Transverse colon (tissue), 4 donors: ENCODE measurements around the gene KRTAP1-5. TPM values are rescaled to one million over a fixed set of nuclear protein-coding genes. Genes with fewer than 3 reads are reported as not detected.

Experiments used
- small RNA-seq, 4 donors: library from RNA; depleted of rRNA; stranded (forward); fragments of <200 nt; gene quantifications; one replicate each; pipeline ENCODE3, GENCODE V24; 2016
- total RNA-seq, 4 donors: library from RNA; depleted of rRNA; stranded (reverse); fragments of >200 nt; gene quantifications; one replicate each; pipeline ENCODE4 v1.1.0, GENCODE V29; 2016

The KRTAP1-5 gene
- total RNA-seq, 4 donors from 2014 or later = not detected

Small RNA genes within 50 kb of the gene (small RNA-seq; reads per million reads assigned to genes)
- 0 reads per million in 4 donors for gene KRTAP3-4P

Other genes starting within 250 kb of the KRTAP1-5 start
- gene KRT27, start 244.7 kb downstream of the KRTAP1-5 start, total RNA-seq = 1 to 10 TPM in 1 of 4 donors, not detected in 3; 1.1 TPM
- gene KRT28, start 227.2 kb downstream of the KRTAP1-5 start, total RNA-seq = not detected
- 10 to 100 TPM in 2 of 4 donors, 1 to 10 TPM in 1, not detected in 1; 2.2 to 12.7 (median 11.7) TPM for gene KRT10, start 204.6 kb downstream of the KRTAP1-5 start, total RNA-seq
- 10 to 100 TPM in 1 of 4 donors, 1 to 10 TPM in 1, under 1 TPM in 1, not detected in 1; 0.40 to 20.0 (median 3.8) TPM for gene KRT12, start 160.0 kb downstream of the KRTAP1-5 start, total RNA-seq
- gene KRT20, start 142.0 kb downstream of the KRTAP1-5 start, total RNA-seq = 100 to 1,000 TPM; 207 to 797 (median 735) TPM
- gene KRT23, start 89.6 kb downstream of the KRTAP1-5 start, total RNA-seq = 1 to 10 TPM in 2 of 4 donors, not detected in 2; 1.1 to 2.5 TPM
- not detected for gene KRT39, start 60.3 kb downstream of the KRTAP1-5 start, total RNA-seq
- gene KRT40, start 42.9 kb downstream of the KRTAP1-5 start, total RNA-seq = under 1 TPM in 1 of 4 donors, not detected in 3; 0.48 TPM
- gene KRTAP3-3, start 33.0 kb downstream of the KRTAP1-5 start, total RNA-seq = not detected
- gene KRTAP3-2, start 27.3 kb downstream of the KRTAP1-5 start, total RNA-seq = not detected
- gene KRTAP3-1, start 18.1 kb downstream of the KRTAP1-5 start, total RNA-seq = not detected
- not detected for gene KRTAP1-4, start 3.0 kb upstream of the KRTAP1-5 start, total RNA-seq
- not detected for gene KRTAP1-3, start 7.7 kb upstream of the KRTAP1-5 start, total RNA-seq
- gene KRTAP1-1, start 14.2 kb upstream of the KRTAP1-5 start, total RNA-seq = not detected
- gene KRTAP2-1, start 20.1 kb upstream of the KRTAP1-5 start, total RNA-seq = not detected
- gene KRTAP2-2, start 28.0 kb upstream of the KRTAP1-5 start, total RNA-seq = not detected
- not detected for gene KRTAP2-3, start 32.9 kb upstream of the KRTAP1-5 start, total RNA-seq
- not detected for gene KRTAP2-4, start 38.7 kb upstream of the KRTAP1-5 start, total RNA-seq
- not detected for gene KRTAP4-7, start 56.9 kb upstream of the KRTAP1-5 start, total RNA-seq
- gene KRTAP4-8, start 70.9 kb upstream of the KRTAP1-5 start, total RNA-seq = not detected
- not detected for gene KRTAP4-16, start 75.0 kb upstream of the KRTAP1-5 start, total RNA-seq
- gene KRTAP4-9, start 78.2 kb upstream of the KRTAP1-5 start, total RNA-seq = not detected
- gene KRTAP4-11, start 91.2 kb upstream of the KRTAP1-5 start, total RNA-seq = not detected
- not detected for gene KRTAP4-12, start 97.0 kb upstream of the KRTAP1-5 start, total RNA-seq
- not detected for gene KRTAP4-6, start 113.3 kb upstream of the KRTAP1-5 start, total RNA-seq
- not detected for gene KRTAP4-5, start 122.6 kb upstream of the KRTAP1-5 start, total RNA-seq
- not detected for gene KRTAP4-4, start 133.5 kb upstream of the KRTAP1-5 start, total RNA-seq
- gene KRTAP4-3, start 141.0 kb upstream of the KRTAP1-5 start, total RNA-seq = not detected
- not detected for gene KRTAP4-2, start 151.0 kb upstream of the KRTAP1-5 start, total RNA-seq
- under 1 TPM in 1 of 4 donors, not detected in 3; 0.82 TPM for gene KRTAP4-1, start 157.7 kb upstream of the KRTAP1-5 start, total RNA-seq
- gene KRTAP9-1, start 162.7 kb upstream of the KRTAP1-5 start, total RNA-seq = not detected
- gene KRTAP9-2, start 199.4 kb upstream of the KRTAP1-5 start, total RNA-seq = not detected
- gene KRTAP9-3, start 205.2 kb upstream of the KRTAP1-5 start, total RNA-seq = not detected
- not detected for gene KRTAP9-8, start 210.8 kb upstream of the KRTAP1-5 start, total RNA-seq
- not detected for gene KRTAP9-4, start 222.5 kb upstream of the KRTAP1-5 start, total RNA-seq
- not detected for gene KRTAP9-9, start 228.2 kb upstream of the KRTAP1-5 start, total RNA-seq
- gene KRTAP9-6, start 238.2 kb upstream of the KRTAP1-5 start, total RNA-seq = not detected
- gene KRTAP9-7, start 248.5 kb upstream of the KRTAP1-5 start, total RNA-seq = not detected